PC-3 (cell line): ENCODE data around the gene BUD13. TPM values are rescaled to one million over a fixed set of nuclear protein-coding genes. Genes with fewer than 3 reads are reported as not detected.
A peak's percentile ranks its signal among the peaks of the same experiment; 100 is the strongest.

Source experiments
- ATAC-seq: fragments of 200-7000 bp; cut with Tn5 transposase; 2 replicates; pipeline ENCODE4 v1.9.1; 2020; ENCODE audit warnings: mild to moderate bottlenecking, moderate library complexity
- BruUV-seq: library from RNA; stranded (reverse); fragments of 400-500 nt; replicated peaks from 2 replicates; lab custom pipeline; 2021; lab: Mats Ljungman, UMichigan
- CTCF ChIA-PET: fragments of 300-600 bp; sonication (Branson Sonifier 250); formaldehyde crosslinking; loops from one replicate; lab custom pipeline; 2022; ENCODE audit warnings: antibody characterized with exemption; lab: Charles Lee
- POLR2A ChIA-PET: fragments of 300-600 bp; sonication (Branson Sonifier 250); formaldehyde crosslinking; loops from one replicate; lab custom pipeline; 2022; ENCODE audit warnings: antibody characterized with exemption; ENCODE audit not compliant: unreplicated experiment; lab: Charles Lee
- DNase-seq: peaks from one replicate; pipeline ENCODE4 v3.0.0-alpha.2; 2015
- H2AFZ ChIP-seq: fragments of 300-600 bp; sonication (generic); 2 replicates; pipeline ENCODE4 v1.6.0; 2016; ENCODE audit warnings: antibody characterized with exemption, low read length
- H3F3A ChIP-seq: fragments of 300-600 bp; sonication (generic); one replicate; pipeline ENCODE4 v1.6.0; 2017; ENCODE audit warnings: antibody characterized with exemption, low read length, control low read depth, mild to moderate bottlenecking; ENCODE audit not compliant: unreplicated experiment
- H3K27ac ChIP-seq: fragments of 300-600 bp; sonication (generic); 2 replicates; pipeline ENCODE4 v1.5.1; 2016; ENCODE audit warnings: mild to moderate bottlenecking, low read length
- H3K27me3 ChIP-seq: fragments of 300-600 bp; sonication (generic); 2 replicates; pipeline ENCODE4 v1.6.1; 2016; ENCODE audit warnings: low read length, mixed read lengths
- H3K36me3 ChIP-seq: fragments of 300-600 bp; sonication (generic); 2 replicates; pipeline ENCODE4 v1.6.1; 2016; ENCODE audit warnings: low read depth, mixed run types, low read length, mixed read lengths
- H3K4me1 ChIP-seq: fragments of 300-600 bp; sonication (generic); 2 replicates; pipeline ENCODE4 v1.5.1; 2016; ENCODE audit warnings: low read length; ENCODE audit not compliant: insufficient read depth
- H3K4me2 ChIP-seq: fragments of 300-600 bp; sonication (generic); 2 replicates; pipeline ENCODE4 v1.6.0; 2016; ENCODE audit warnings: low read length
- H3K4me3 ChIP-seq: fragments of 300-600 bp; sonication (generic); 2 replicates; pipeline ENCODE4 v1.5.1; 2016; ENCODE audit warnings: mild to moderate bottlenecking, low read length, mixed read lengths
- H3K79me2 ChIP-seq: fragments of 300-600 bp; sonication (generic); 2 replicates; pipeline ENCODE4 v1.6.1; 2017; ENCODE audit warnings: low read length, mixed read lengths
- H3K9ac ChIP-seq: fragments of 300-600 bp; sonication (generic); 2 replicates; pipeline ENCODE4 v1.6.0; 2016; ENCODE audit warnings: mild to moderate bottlenecking, low read length
- H3K9me2 ChIP-seq: fragments of 300-600 bp; sonication (generic); replicated peaks from 2 replicates; pipeline ENCODE4 v1.6.1; 2016; ENCODE audit warnings: mixed run types, low read length, mixed read lengths
- H3K9me3 ChIP-seq: fragments of 300-600 bp; sonication (generic); 2 replicates; pipeline ENCODE4 v1.6.1; 2016; ENCODE audit warnings: low read length, mixed read lengths
- H4K20me1 ChIP-seq: fragments of 300-600 bp; sonication (generic); 2 replicates; pipeline ENCODE4 v1.6.1; 2016; ENCODE audit warnings: low read length, mixed read lengths
- EZH2 ChIP-seq: fragments of 300-600 bp; sonication (generic); IDR thresholded peaks from one replicate; pipeline ENCODE4 v1.6.1; 2017; ENCODE audit warnings: antibody characterized with exemption, mild to moderate bottlenecking, low read length; ENCODE audit not compliant: unreplicated experiment
- EZH2phosphoT487 ChIP-seq: fragments of 300-600 bp; sonication (generic); IDR thresholded peaks from 2 replicates; pipeline ENCODE4 v1.6.1; 2018; ENCODE audit warnings: mild to moderate bottlenecking, antibody characterized with exemption, low read length, borderline replicate concordance
- intact Hi-C: fragments of 100-400 bp; cut with micrococcal nuclease; formaldehyde crosslinking; loops from 2 replicates; pipeline ENCODE4 v1.9.0; 2023
- total RNA-seq: library from RNA; depleted of rRNA; stranded (reverse); fragments of >200 nt; gene quantifications from 2 replicates; pipeline ENCODE4 v1.2.3, GENCODE V29; 2014
- TF ChIP-seq, protein P1 (sequence below): fragments of 300-600 bp; sonication (generic); conservative IDR thresholded peaks from 2 replicates; pipeline ENCODE4 v1.5.1; 2017; ENCODE audit warnings: antibody characterized with exemption, low read depth, mild to moderate bottlenecking, low read length

Gene BUD13
- total RNA-seq, 1 experiment from 2014 or later = 28.9 TPM

DNA sequence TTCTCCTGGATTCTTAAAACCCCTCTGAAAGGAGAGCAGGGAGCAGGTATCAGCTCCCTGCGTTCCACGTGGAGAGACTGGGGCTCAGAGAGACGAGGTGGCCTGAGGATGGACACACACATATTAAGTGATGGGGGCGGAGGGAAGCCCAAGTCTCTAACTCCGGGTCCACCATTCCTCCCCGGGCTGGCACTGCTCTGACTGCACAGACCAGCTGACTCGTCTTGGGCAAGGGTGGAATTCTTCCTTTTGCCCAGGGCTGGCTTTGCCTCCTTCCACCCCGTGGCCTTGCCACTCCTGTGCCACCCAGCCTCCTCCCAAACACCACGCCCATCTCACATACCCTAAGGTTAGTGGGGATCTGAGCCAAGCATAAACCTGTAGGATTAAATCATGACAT lies 65.0 kb downstream of the BUD13 start:
- Histone ChIP-seq H3K9me3 (no peaks in the 10 kb centered on the region), H2AFZ (peak overlapping the region; percentile 81), H3F3A (no peaks in the 10 kb centered on the region), H3K36me3 (no peaks in the 10 kb centered on the region), H3K9ac (no peak overlapping the region), H3K27me3 (peaks cover 9% of the 10 kb centered on the region; the same call in 1 of the 2 replicates), H3K4me3 (peak overlapping the region; percentile 52), H3K4me2 (peak overlapping the region; percentile 75), H3K9me2 (no peaks in the 10 kb centered on the region), H3K27ac (no peak overlapping the region), H4K20me1 (no peaks in the 10 kb centered on the region), H3K4me1 (peaks cover 9% of the 10 kb centered on the region; the same call in 1 of the 2 replicates), H3K79me2 (no peaks in the 10 kb centered on the region)
- intact Hi-C loops = no loop called here
- TF ChIP-seq, protein P1, sequence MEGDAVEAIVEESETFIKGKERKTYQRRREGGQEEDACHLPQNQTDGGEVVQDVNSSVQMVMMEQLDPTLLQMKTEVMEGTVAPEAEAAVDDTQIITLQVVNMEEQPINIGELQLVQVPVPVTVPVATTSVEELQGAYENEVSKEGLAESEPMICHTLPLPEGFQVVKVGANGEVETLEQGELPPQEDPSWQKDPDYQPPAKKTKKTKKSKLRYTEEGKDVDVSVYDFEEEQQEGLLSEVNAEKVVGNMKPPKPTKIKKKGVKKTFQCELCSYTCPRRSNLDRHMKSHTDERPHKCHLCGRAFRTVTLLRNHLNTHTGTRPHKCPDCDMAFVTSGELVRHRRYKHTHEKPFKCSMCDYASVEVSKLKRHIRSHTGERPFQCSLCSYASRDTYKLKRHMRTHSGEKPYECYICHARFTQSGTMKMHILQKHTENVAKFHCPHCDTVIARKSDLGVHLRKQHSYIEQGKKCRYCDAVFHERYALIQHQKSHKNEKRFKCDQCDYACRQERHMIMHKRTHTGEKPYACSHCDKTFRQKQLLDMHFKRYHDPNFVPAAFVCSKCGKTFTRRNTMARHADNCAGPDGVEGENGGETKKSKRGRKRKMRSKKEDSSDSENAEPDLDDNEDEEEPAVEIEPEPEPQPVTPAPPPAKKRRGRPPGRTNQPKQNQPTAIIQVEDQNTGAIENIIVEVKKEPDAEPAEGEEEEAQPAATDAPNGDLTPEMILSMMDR = no peak
- no peak for TF ChIP-seq EZH2phosphoT487
- TF ChIP-seq EZH2 = no peak
- ChIA-PET POLR2A (no interaction called here), CTCF (no interaction called here)
- no TSS peak for BruUV-seq
- DNase-seq = peak; percentile 31
- peak; percentile 23 for ATAC-seq

DNA sequence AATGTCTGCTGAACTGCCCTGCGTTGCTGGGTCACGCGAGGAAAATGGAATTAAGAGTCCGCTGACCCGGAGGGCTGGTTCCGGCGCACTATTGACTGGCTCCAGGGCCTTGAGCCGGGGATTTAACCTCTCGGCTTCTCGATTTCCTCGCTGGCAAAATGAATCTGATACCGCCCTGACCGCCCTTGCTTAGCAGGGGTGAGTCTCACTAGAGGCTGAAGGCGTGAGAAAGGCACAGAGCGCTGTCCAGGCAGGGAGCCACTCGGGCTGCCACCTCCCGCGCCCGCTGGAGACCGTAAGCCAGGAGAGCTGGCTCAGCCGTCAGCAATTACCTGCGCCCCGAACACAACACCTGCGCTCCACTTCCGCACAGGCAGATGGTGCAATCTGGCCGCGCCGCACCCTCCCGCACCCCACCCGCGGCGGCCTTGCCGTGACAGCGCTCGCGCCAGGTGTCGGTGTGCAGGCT lies 65.6 kb downstream of the BUD13 start:
- no peak overlapping the region for H3K27ac ChIP-seq
- H3K36me3 ChIP-seq = no peaks in the 10 kb centered on the region
- no peak overlapping the region for H3K9ac ChIP-seq
- H3K4me3 ChIP-seq = peak overlapping the region; percentile 52
- H4K20me1 ChIP-seq = no peaks in the 10 kb centered on the region
- H3K4me2 ChIP-seq = peak overlapping the region; percentile 75
- no peaks in the 10 kb centered on the region for H3K9me2 ChIP-seq
- TF ChIP-seq, protein P1 = no peak
- TF ChIP-seq EZH2phosphoT487 (no peak), EZH2 (no peak)
- H3K79me2 ChIP-seq = no peaks in the 10 kb centered on the region
- BruUV-seq = no TSS peak
- ChIA-PET POLR2A (no interaction called here), CTCF (no interaction called here)
- no peaks in the 10 kb centered on the region for H3F3A ChIP-seq
- H3K4me1 ChIP-seq = peaks cover 9% of the 10 kb centered on the region; the same call in 1 of the 2 replicates
- H3K27me3 ChIP-seq = peaks cover 9% of the 10 kb centered on the region; the same call in 1 of the 2 replicates
- H3K9me3 ChIP-seq = no peaks in the 10 kb centered on the region
- H2AFZ ChIP-seq = peak overlapping the region; percentile 81
- ATAC-seq (peak; percentile 45), DNase-seq (peak; percentile 27)
- intact Hi-C loops = no loop called here

DNA sequence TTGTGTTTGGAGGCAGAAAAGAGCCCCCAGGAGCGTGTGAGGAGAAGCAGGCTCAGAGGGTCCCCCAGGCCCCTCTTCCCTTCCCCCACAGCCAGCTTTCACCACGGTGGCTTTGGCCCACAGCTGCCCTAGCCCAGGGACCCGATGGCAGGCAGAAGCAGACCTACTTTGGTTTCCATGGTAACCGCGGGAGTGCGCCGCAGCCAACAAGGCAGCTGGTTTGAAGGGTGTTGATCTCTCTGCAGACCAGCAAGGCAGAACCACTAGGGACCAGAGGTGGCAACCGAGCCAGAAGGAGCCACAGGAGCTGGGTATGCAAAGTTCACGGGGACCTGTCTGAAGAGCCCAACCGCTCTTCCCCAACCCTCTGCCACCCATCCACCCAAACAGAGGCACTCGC lies 69.4 kb downstream of the BUD13 start:
- TF ChIP-seq, protein P1 = no peak
- no peak for TF ChIP-seq EZH2
- no peak for TF ChIP-seq EZH2phosphoT487
- Histone ChIP-seq H3K9me2 (no peaks in the 10 kb centered on the region), H3F3A (no peaks in the 10 kb centered on the region), H3K4me2 (no peak overlapping the region), H2AFZ (no peak overlapping the region), H3K4me1 (peaks cover 9% of the 10 kb centered on the region; the same call in 1 of the 2 replicates), H3K9ac (no peak overlapping the region), H3K36me3 (no peaks in the 10 kb centered on the region), H3K27me3 (peaks cover 5% of the 10 kb centered on the region; the same call in 1 of the 2 replicates), H3K27ac (no peak overlapping the region), H3K79me2 (no peaks in the 10 kb centered on the region), H3K4me3 (no peak overlapping the region), H4K20me1 (no peaks in the 10 kb centered on the region), H3K9me3 (no peaks in the 10 kb centered on the region)
- POLR2A ChIA-PET = no interaction called here
- CTCF ChIA-PET = no interaction called here
- DNase-seq (no peak), ATAC-seq (no peak)
- BruUV-seq = no TSS peak
- intact Hi-C loops = no loop called here
